ENCODE results near the gene ASPM. TPM values are rescaled to one million over a fixed set of nuclear protein-coding genes. Genes with fewer than 3 reads are reported as not detected.

The ASPM gene
- total RNA-seq, 1 donor = 52.4 TPM

DNA sequence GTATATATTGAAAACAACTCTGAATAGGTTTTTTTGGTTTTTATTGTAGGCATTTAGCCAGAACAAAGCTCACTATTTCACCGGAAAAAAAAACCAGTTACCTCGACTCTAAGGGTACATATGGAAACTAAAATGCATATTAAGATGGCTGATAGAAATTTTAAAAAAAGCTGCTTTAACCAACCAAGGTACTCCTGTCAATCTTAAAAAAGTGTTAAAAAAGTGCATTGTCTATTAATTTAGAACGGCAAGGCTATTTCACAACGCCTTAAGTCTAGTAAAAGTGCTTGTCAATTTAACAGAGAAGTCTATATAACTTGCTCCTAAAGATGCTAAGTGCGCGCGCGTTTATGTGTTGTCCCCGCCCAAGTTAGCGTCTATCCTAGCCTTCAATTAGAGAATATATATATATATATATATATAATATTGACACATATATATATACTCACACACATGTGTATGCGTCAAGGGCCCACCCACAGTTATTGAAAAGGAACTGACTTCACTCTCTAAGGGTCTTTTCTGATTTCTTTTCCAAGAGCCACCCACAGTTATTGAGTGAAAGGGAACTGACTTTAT, 934 bp downstream of the ASPM start:
- DNase-seq (ENCODE audit: low read depth) = no peak
- TF ChIP-seq, protein P1, sequence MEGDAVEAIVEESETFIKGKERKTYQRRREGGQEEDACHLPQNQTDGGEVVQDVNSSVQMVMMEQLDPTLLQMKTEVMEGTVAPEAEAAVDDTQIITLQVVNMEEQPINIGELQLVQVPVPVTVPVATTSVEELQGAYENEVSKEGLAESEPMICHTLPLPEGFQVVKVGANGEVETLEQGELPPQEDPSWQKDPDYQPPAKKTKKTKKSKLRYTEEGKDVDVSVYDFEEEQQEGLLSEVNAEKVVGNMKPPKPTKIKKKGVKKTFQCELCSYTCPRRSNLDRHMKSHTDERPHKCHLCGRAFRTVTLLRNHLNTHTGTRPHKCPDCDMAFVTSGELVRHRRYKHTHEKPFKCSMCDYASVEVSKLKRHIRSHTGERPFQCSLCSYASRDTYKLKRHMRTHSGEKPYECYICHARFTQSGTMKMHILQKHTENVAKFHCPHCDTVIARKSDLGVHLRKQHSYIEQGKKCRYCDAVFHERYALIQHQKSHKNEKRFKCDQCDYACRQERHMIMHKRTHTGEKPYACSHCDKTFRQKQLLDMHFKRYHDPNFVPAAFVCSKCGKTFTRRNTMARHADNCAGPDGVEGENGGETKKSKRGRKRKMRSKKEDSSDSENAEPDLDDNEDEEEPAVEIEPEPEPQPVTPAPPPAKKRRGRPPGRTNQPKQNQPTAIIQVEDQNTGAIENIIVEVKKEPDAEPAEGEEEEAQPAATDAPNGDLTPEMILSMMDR (IDR thresholded peaks at IDR 0.05; ENCODE audit: insufficient read depth, low read length) = no peak
- H3K4me3 ChIP-seq (ENCODE audit: low read depth, low read length) = peak overlapping the region; percentile 82

DNA sequence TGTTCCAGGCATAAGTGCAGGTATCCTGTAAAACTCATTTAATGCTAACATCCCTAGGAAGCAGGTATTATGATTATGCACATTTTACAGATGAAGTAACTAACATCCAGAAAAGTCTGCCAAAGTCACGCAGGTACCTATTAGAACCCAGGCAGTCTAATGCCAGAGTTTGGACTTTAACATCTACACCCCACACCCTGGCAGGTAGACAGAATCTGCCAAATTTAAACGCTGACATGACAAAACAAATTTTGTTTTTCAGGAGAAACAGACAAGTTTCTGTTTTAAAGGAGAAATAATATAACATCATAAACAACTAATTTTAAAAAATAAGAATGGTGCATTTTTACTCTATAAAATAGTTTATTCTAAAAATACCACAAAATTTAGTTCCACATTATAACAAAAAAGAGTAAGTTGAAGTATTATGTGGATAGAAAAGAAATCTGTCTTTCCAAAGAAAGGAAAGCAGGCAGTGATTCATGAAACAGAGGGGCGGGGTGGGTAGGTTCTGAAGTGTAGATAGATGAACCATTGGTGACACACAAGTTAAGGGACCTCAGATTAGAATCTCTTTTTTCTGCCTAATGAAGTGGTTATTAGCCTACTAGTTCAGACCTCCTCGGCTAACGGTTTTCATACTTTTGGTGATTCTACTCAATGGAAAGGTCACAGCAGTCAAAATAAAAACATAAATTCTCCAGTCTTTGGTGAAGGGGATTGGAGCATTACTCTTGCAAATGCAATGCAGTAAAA, 1.7 kb downstream of the ASPM start:
- TF ChIP-seq, protein P1 (IDR thresholded peaks at IDR 0.05; ENCODE audit: insufficient read depth, low read length) = no peak
- peak overlapping the region; percentile 82 for H3K4me3 ChIP-seq (ENCODE audit: low read depth, low read length)
- DNase-seq (ENCODE audit: low read depth) = peak; percentile 41

DNA sequence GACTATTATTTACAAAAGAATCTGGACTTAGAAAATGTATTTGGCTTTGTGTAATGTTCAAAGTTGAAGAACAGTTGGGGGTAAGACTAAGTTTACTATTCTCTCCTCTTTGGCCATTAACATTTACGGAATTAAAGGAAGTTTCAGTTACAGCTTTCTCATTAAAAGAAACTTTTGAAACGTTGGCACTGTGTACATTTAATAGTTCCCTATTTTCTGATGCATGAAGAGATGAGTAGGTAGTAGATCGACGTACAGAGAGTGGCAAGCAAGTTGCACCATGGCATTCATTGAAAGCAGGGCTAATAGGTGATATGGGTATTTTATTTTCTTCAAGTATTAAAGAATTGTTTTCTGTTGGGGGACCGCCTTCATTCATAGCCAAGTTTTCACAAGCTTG, 3.2 kb downstream of the ASPM start:
- TF ChIP-seq, protein P1 (IDR thresholded peaks at IDR 0.05; ENCODE audit: insufficient read depth, low read length) = no peak
- no peak for DNase-seq (ENCODE audit: low read depth)
- no peak overlapping the region for H3K4me3 ChIP-seq (ENCODE audit: low read depth, low read length)

DNA sequence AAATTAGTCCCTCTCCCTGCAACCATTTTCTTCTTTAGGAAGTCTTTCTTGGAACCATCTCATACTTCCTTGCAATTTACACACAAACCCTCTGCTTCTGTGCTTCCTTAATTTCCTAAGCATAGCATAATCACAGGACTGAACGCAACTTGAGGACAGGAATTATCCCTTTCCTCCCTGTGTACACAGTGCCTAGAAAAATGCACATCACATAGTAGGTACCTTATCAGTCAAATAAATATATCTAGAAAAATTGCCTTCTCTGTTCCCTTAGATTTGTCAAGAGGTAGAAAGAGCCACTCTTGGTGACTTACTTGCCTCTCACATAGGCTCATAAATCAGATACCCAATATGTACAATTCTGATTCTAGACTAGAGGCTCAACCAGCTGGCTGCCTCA, 4.9 kb downstream of the ASPM start:
- no peak for DNase-seq (ENCODE audit: low read depth)
- TF ChIP-seq, protein P1 (IDR thresholded peaks at IDR 0.05; ENCODE audit: insufficient read depth, low read length) = no peak
- H3K4me3 ChIP-seq (ENCODE audit: low read depth, low read length) = no peak overlapping the region

DNA sequence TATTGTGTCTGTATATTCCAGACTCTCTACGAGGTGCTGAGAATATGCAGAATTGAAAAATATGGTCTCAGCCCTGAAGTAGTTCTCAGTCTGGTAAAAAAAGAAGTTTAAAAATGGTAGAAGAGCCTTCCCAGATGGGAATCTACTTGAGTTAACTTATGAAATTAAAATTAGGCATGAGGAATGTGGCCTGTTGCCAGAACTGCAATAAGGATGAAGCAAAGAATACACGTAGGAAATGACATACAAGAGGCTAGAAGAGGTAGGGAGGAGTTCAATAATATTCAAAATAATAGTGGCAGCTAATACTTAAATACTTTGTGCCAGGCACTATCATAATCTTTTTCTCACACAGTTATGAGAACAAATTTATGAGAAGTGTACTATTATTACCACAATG, 6.3 kb downstream of the ASPM start:
- DNase-seq (ENCODE audit: low read depth) = peak; percentile 57
- TF ChIP-seq, protein P1 (IDR thresholded peaks at IDR 0.05; ENCODE audit: insufficient read depth, low read length) = no peak
- H3K4me3 ChIP-seq (ENCODE audit: low read depth, low read length) = no peak overlapping the region

DNA sequence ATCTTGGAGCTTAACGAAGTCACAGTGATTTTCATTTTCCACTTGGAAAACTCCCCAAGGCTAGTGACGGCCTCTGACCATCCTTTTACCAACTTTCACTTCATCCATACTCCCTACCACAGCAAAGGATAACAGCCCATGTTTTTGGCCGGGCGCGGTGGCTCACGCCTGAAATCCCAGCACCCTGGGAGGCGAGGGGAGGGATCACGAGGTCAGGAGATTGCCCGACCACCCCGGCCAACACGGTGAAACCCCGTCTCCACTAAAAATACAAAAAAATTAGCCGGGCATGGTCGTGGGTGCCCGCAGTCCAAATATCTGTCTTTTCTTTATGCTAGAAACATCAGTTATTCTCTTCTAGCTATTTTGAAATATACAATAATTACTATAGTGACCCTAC, 7.3 kb downstream of the ASPM start:
- DNase-seq (ENCODE audit: low read depth) = no peak
- TF ChIP-seq, protein P1 (IDR thresholded peaks at IDR 0.05; ENCODE audit: insufficient read depth, low read length) = no peak
- no peak overlapping the region for H3K4me3 ChIP-seq (ENCODE audit: low read depth, low read length)

Data from fibroblast of the aortic adventitia (primary cell).